Gastrocnemius medialis (tissue), 4 donors: Measurements from ENCODE around the gene CCDC8. TPM values are rescaled to one million over a fixed set of nuclear protein-coding genes. Genes with fewer than 3 reads are reported as not detected.

Experiments used
- ATAC-seq, 2 donors: fragments of 150-250 bp; one replicate each; pipeline ENCODE4 v1.9.1; 2016
- DNase-seq, 2 donors: peaks; one replicate each; pipeline ENCODE4 v3.0.0-alpha.2; 2019
- H3K27ac ChIP-seq, 4 donors: fragments of 200-600 bp; sonication (generic); 1 replicate in 1 of 4; 2 replicates in 3 of 4; pipeline ENCODE4 v1.5.1; 2016 to 2018; ENCODE audit warnings: mild to moderate bottlenecking in 2 of 4, moderate library complexity in 1 of 4
- H3K27me3 ChIP-seq, 3 donors: fragments of 200-600 bp; sonication (generic) in 2 of 3; 1 replicate in 1 of 3; 2 replicates in 2 of 3; pipeline versions ENCODE4 v1.5.1 to v1.6.0; 2016 to 2019; ENCODE audit warnings: mild to moderate bottlenecking in 1 of 3, moderate library complexity in 1 of 3
- H3K36me3 ChIP-seq, 2 donors: fragments of 200-600 bp; sonication (generic) in 1 of 2; one replicate each; pipeline ENCODE4 v1.5.1; 2017 to 2018
- H3K4me1 ChIP-seq, 2 donors: fragments of 200-600 bp; sonication (generic) in 1 of 2; one replicate each; pipeline ENCODE4 v1.5.1; 2016 to 2017; ENCODE audit warnings: mild to moderate bottlenecking in 2 of 2
- H3K4me3 ChIP-seq, 4 donors: fragments of 200-600 bp; sonication (generic) in 3 of 4; 1 replicate in 1 of 4; 2 replicates in 3 of 4; pipeline ENCODE4 v1.5.1; 2016 to 2019; ENCODE audit warnings: mild to moderate bottlenecking in 2 of 4
- H3K9me3 ChIP-seq, 3 donors: fragments of 200-600 bp; sonication (generic) in 2 of 3; 1 replicate in 1 of 3; 2 replicates in 2 of 3; pipeline ENCODE4 v1.5.1; 2016 to 2019
- POLR2A ChIP-seq, 2 donors: fragments of 450-650 bp; IDR thresholded peaks; one replicate each; pipeline ENCODE4 v1.6.1; 2017; ENCODE audit warnings: antibody characterized with exemption in 2 of 2, mild to moderate bottlenecking in 2 of 2, moderate library complexity in 2 of 2
- in situ Hi-C, 4 donors: fragments of 200-750 bp; cut with MboI; loops; one replicate each; pipeline versions ENCODE4 v1.15.0 to v1.8.0; 2017; ENCODE audit warnings: low sequenced_read_pairs in 4 of 4
- intact Hi-C: fragments of 100-400 bp; cut with DNase I; formaldehyde crosslinking; loops from one replicate; pipeline ENCODE4 v1.15.1; 2023; ENCODE audit warnings: low total_unique reads
- total RNA-seq, 4 donors: library from RNA; depleted of rRNA; stranded (reverse); fragments of >200 nt; gene quantifications; one replicate each; pipeline versions ENCODE4 v1.1.0 to v1.2.3, GENCODE V29; 2016
- TF ChIP-seq, protein P1 (sequence below), 5 experiments: fragments of 450-650 bp in 3 of 5; fragments of 200-600 bp in 2 of 5; sonication (generic) in 2 of 5; IDR thresholded peaks in 4 of 5; conservative IDR thresholded peaks in 1 of 5; 1 replicate in 4 of 5; 2 replicates in 1 of 5; pipeline ENCODE4 v1.5.1; 2016 to 2019; ENCODE audit warnings: antibody characterized with exemption in 5 of 5, mild to moderate bottlenecking in 3 of 5, moderate library complexity in 3 of 5

CCDC8 gene
- total RNA-seq, 4 donors from 2014 or later, result 0.46 to 1.6 (median 0.75) TPM

DNA sequence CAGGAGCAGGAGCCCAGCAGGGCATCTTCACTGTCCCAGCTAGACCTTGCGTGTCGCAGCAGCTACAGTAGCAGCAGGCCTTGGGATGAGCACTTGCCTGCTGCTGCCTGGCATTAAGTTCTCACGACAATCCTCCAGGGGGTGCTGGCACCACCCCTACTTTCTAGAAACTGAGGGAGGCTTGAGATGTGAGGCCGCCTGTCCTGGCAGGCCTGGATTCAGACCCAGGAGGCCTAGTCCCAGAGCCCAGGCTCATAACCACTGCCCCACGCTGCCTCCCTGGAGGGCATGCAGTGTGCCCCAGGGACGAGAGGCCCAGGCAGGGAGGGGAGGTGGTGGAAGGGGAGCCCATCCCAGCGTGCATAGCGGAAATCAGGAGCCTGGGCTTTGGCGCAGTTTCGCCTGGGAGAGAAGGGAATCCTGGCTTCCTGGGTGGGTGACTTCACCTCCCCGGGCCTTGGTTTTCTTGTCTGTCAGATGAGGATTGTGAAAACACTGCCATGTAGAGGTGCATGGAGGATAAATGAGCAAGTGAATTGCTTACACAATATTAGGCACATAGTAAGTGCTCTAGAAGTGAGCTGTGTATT, 40.4 kb downstream of the CCDC8 start:
- TF ChIP-seq, protein P1, sequence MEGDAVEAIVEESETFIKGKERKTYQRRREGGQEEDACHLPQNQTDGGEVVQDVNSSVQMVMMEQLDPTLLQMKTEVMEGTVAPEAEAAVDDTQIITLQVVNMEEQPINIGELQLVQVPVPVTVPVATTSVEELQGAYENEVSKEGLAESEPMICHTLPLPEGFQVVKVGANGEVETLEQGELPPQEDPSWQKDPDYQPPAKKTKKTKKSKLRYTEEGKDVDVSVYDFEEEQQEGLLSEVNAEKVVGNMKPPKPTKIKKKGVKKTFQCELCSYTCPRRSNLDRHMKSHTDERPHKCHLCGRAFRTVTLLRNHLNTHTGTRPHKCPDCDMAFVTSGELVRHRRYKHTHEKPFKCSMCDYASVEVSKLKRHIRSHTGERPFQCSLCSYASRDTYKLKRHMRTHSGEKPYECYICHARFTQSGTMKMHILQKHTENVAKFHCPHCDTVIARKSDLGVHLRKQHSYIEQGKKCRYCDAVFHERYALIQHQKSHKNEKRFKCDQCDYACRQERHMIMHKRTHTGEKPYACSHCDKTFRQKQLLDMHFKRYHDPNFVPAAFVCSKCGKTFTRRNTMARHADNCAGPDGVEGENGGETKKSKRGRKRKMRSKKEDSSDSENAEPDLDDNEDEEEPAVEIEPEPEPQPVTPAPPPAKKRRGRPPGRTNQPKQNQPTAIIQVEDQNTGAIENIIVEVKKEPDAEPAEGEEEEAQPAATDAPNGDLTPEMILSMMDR (IDR thresholded peaks at IDR 0.05 in 4 of 5, conservative IDR thresholded peaks at IDR 0.05 in 1 of 5), result no peak
- no peak for TF ChIP-seq POLR2A (IDR thresholded peaks at IDR 0.05)
- Histone ChIP-seq H3K9me3 (no peaks in the 10 kb centered on the region), H3K27ac (peak overlapping the region in 3 of 4 donors; percentile 46 to 58 (median 52)), H3K36me3 (peaks cover 0 to 13% of the 10 kb centered on the region in 2 donors), H3K4me3 (no peak overlapping the region), H3K27me3 (no peaks in the 10 kb centered on the region), H3K4me1 (peaks cover 24 to 28% of the 10 kb centered on the region in 2 donors)
- ATAC-seq, result no peak
- intact Hi-C loops (no loop called here), in situ Hi-C loops (no loop called here)
- no peak for DNase-seq

DNA sequence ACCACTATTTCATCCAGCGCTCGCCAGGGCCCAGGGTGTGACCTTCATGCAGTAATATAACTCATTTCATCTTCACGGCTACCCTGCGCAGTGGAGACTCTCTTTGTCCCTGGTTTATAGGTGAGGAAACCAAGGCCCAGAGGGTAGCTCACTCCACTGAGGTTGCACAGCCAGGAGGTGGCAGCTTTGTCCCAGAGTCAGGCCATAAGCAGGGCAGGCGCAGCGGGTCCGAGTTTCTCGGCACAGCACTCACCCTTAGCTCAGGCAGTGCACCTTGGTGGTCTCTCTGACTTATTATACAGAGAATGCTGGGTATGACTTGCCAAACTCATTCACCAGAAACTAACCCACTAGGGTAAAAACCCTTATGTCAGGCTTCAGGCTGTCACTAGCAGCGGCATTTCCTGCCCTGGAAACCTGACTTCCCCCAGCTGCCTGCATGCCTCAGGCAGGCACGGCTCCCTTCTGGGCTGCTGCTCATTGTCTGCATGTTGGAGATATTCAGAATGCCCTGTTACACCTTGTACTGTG, 41.9 kb downstream of the CCDC8 start:
- Histone ChIP-seq H3K36me3 (peaks cover 0 to 2% of the 10 kb centered on the region in 2 donors), H3K27ac (no peak overlapping the region), H3K4me3 (no peak overlapping the region), H3K27me3 (no peaks in the 10 kb centered on the region), H3K4me1 (peaks cover 17% of the 10 kb centered on the region in 2 donors), H3K9me3 (no peaks in the 10 kb centered on the region)
- no peak for DNase-seq
- in situ Hi-C loops, result no loop called here
- intact Hi-C loops, result no loop called here
- no peak for TF ChIP-seq POLR2A (IDR thresholded peaks at IDR 0.05)
- TF ChIP-seq, protein P1 (IDR thresholded peaks at IDR 0.05 in 4 of 5, conservative IDR thresholded peaks at IDR 0.05 in 1 of 5), result no peak
- ATAC-seq, result no peak

DNA sequence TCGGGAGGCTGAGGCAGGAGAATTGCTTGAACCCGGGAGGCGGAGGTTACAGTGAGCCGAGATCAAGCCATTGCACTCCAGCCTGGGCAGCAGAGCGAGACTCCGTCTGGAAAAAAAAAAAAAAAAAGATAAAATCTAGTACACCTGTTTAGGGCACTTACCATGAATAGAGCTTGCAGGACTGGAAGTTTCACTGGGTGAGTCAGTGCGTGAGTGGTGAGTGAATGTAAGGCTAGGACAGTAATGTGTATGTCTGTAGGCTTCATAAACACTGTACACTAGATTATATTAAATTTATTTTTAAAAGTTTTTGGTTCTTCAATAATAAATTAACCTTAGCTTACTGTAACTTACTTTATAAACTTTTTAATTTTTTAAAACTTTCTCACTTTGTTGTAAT, 43.5 kb downstream of the CCDC8 start:
- H3K4me3 ChIP-seq, result no peak overlapping the region
- H3K9me3 ChIP-seq, result no peaks in the 10 kb centered on the region
- intact Hi-C loops (no loop called here), in situ Hi-C loops (no loop called here)
- no peak overlapping the region for H3K27ac ChIP-seq
- no peaks in the 10 kb centered on the region for H3K27me3 ChIP-seq
- peaks cover 17% of the 10 kb centered on the region in 2 donors for H3K4me1 ChIP-seq
- H3K36me3 ChIP-seq, result peaks cover 0 to 6% of the 10 kb centered on the region in 2 donors
- DNase-seq (no peak), ATAC-seq (no peak)
- TF ChIP-seq, protein P1 (IDR thresholded peaks at IDR 0.05 in 4 of 5, conservative IDR thresholded peaks at IDR 0.05 in 1 of 5), result no peak
- TF ChIP-seq POLR2A (IDR thresholded peaks at IDR 0.05), result no peak

DNA sequence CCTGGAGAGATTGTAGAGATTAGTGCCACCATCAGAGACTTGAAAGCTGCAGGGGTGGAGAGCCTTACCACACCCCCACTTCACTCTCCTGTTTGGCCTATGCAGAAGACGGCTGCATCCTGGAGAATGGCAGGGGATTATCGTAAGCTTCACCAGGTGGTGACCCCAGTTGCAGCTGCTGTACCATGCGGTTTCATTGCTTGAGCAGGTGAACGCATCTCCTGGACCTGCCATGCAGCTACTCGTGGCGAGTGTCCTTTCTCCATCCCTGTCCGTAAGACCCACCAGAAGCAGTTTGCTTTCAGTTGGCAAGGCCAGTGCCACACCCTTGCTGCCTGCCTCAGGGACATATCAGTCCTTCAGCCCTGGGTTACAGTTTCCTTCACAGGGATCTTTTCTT, 45.2 kb downstream of the CCDC8 start:
- DNase-seq, result no peak
- no peaks in the 10 kb centered on the region for H3K9me3 ChIP-seq
- no peak overlapping the region for H3K4me3 ChIP-seq
- TF ChIP-seq POLR2A (IDR thresholded peaks at IDR 0.05), result no peak
- TF ChIP-seq, protein P1 (IDR thresholded peaks at IDR 0.05 in 4 of 5, conservative IDR thresholded peaks at IDR 0.05 in 1 of 5), result no peak
- in situ Hi-C loops (no loop called here), intact Hi-C loops (no loop called here)
- H3K27ac ChIP-seq, result no peak overlapping the region
- no peak for ATAC-seq
- no peaks in the 10 kb centered on the region for H3K27me3 ChIP-seq
- H3K4me1 ChIP-seq, result peaks cover 5 to 9% of the 10 kb centered on the region in 2 donors
- H3K36me3 ChIP-seq, result peaks cover 0 to 15% of the 10 kb centered on the region in 2 donors
